OCI-LY3 (cell line): ENCODE measurements around the gene SPAG9.
"Not testable (repeated sequence)": the region's sequence is repeated elsewhere in the genome, so short reads cannot be mapped to it uniquely, and the experiment has no call there.

Experiments used
- H2AFZ ChIP-seq: fragments of 200-600, 300-600 bp; shearing (Covaris generic); 2 replicates; pipeline ENCODE4 v1.6.0; 2014; ENCODE audit warnings: antibody characterized with exemption, low read depth, low read length
- H3K27ac ChIP-seq: fragments of 200-600, 300-600 bp; sonication (generic); 2 replicates; pipeline ENCODE4 v1.5.1; 2014; ENCODE audit warnings: mild to moderate bottlenecking, low read length, moderate library complexity, mixed read lengths
- H3K27me3 ChIP-seq: fragments of 200-600, 300-600 bp; sonication (generic); 2 replicates; pipeline ENCODE4 v1.6.1; 2014; ENCODE audit warnings: low read depth, low read length, mixed read lengths
- H3K36me3 ChIP-seq: fragments of 200-600, 300-600 bp; sonication (generic); replicated peaks from 2 replicates; pipeline ENCODE3; 2014; ENCODE audit warnings: low read depth, low read length, mixed read lengths
- H3K4me1 ChIP-seq: fragments of 300-600, 200-600 bp; sonication (generic); 2 replicates; pipeline ENCODE4 v1.6.1; 2014; ENCODE audit warnings: low read length, mixed read lengths
- H3K4me2 ChIP-seq: fragments of 200-600, 300-600 bp; sonication (generic); 2 replicates; pipeline ENCODE4 v1.6.1; 2014; ENCODE audit warnings: low read length, mixed read lengths
- H3K4me3 ChIP-seq: fragments of 300-600, 200-600 bp; sonication (generic); 2 replicates; pipeline ENCODE4 v1.5.1; 2014; ENCODE audit warnings: antibody characterized with exemption, mild to moderate bottlenecking, low read length, moderate library complexity
- H3K79me2 ChIP-seq: fragments of 300-600, 200-600 bp; shearing (Covaris generic); 2 replicates; pipeline ENCODE4 v1.6.1; 2014; ENCODE audit warnings: mild to moderate bottlenecking, low read length, mixed read lengths
- H3K9ac ChIP-seq: fragments of 300-600, 200-600 bp; shearing (Covaris generic); 2 replicates; pipeline ENCODE4 v1.6.0; 2014; ENCODE audit warnings: mild to moderate bottlenecking, low read length, moderate library complexity
- H3K9me3 ChIP-seq: fragments of 200-600, 300-600 bp; shearing (Covaris generic); 2 replicates; pipeline ENCODE4 v1.6.1; 2014; ENCODE audit warnings: low read length, mixed read lengths; ENCODE audit not compliant: insufficient read depth
- H4K20me1 ChIP-seq: fragments of 200-600, 300-600 bp; sonication (generic); 2 replicates; pipeline ENCODE4 v1.6.1; 2016; ENCODE audit warnings: low read length, mixed read lengths; ENCODE audit not compliant: insufficient read depth
- CTCF ChIP-seq: fragments of 200-600, 300-600 bp; sonication (generic); IDR thresholded peaks from 2 replicates; pipeline ENCODE4 v1.5.1; 2014; ENCODE audit warnings: antibody characterized with exemption, low read length, low read depth
- EZH2phosphoT487 ChIP-seq: fragments of 200-600 bp; shearing (Covaris generic); IDR thresholded peaks from 2 replicates; pipeline ENCODE4 v1.6.1; 2018; ENCODE audit warnings: antibody characterized with exemption, mixed run types, low read depth

The SPAG9 gene

DNA sequence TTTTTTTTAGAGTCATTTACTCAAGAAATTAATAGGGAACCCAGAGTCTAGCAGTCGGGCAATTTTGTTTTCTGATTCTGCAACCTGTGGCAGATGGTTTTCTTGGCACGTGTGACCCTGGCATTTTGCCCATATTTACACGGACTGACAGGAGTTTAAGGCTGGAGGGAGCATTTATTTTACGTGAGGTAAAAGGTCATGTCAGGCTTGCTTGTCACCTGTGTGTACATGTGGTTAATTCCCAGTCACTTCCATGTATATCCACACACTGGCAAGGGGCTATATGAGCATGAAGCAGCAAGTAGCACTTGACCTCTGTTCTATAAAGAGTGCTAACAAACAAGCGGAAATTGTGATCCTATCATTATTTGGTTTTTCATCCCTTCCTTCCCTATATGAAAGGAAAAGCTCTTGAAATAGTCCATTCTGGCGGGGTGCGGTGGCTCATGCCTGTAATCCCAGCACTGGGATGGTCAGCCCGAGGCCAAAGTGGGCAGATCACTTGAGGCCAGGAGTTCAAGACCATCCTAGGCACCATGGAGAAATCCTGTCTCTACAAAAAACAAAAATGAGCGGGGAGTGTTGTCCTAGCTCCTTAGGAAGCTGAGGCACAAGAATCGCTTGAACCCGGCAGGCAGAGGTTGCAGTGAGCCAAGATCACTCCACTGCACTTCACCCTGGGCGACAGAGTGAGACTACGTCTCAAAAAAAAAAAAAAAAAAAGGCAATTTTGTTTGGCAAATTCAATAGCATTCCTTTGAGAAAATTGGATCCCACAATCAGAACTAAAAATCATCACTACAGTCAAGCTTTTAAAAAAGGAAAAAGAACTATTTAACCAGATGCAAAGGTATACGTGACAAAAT is 2.1 kb downstream of the SPAG9 start:
- Histone ChIP-seq H3K9ac (0 out of 2 replicates have a peak overlapping the region, but pooled peaks have one; percentile 95), H3K36me3 (no peaks in the 10 kb centered on the region), H3K27me3 (no peaks in the 10 kb centered on the region), H3K79me2 (peaks cover 69% of the 10 kb centered on the region), H3K27ac (no peak overlapping the region), H3K4me3 (peak overlapping the region; percentile 99), H3K4me2 (peak overlapping the region; percentile 91), H2AFZ (no peak overlapping the region), H4K20me1 (peaks cover 23% of the 10 kb centered on the region), H3K9me3 (no peaks in the 10 kb centered on the region), H3K4me1 (peaks cover 33% of the 10 kb centered on the region)
- TF ChIP-seq EZH2phosphoT487 (no peak), CTCF (no peak)

- H3K27ac ChIP-seq: no peak overlapping the region
- no peak for TF ChIP-seq EZH2phosphoT487
- no peak for TF ChIP-seq CTCF
- H3K79me2 ChIP-seq: peaks cover 94% of the 10 kb centered on the region
- H3K4me2 ChIP-seq: no peak overlapping the region
- no peak overlapping the region for H3K4me3 ChIP-seq
- H3K9ac ChIP-seq: no peak overlapping the region
- no peak overlapping the region for H2AFZ ChIP-seq
- peaks cover 37% of the 10 kb centered on the region for H3K4me1 ChIP-seq
- H4K20me1 ChIP-seq: peaks cover 23% of the 10 kb centered on the region
- no peaks in the 10 kb centered on the region for H3K27me3 ChIP-seq
- H3K36me3 ChIP-seq: no peaks in the 10 kb centered on the region
- H3K9me3 ChIP-seq: no peaks in the 10 kb centered on the region
Measured at GRCh38 chr17:51115179-51115578, 5.5 kb downstream of the SPAG9 start.

- peaks cover 75% of the 10 kb centered on the region for H3K79me2 ChIP-seq
Measured at GRCh38 chr17:51112303-51113222, 8.1 kb downstream of the SPAG9 start.

DNA sequence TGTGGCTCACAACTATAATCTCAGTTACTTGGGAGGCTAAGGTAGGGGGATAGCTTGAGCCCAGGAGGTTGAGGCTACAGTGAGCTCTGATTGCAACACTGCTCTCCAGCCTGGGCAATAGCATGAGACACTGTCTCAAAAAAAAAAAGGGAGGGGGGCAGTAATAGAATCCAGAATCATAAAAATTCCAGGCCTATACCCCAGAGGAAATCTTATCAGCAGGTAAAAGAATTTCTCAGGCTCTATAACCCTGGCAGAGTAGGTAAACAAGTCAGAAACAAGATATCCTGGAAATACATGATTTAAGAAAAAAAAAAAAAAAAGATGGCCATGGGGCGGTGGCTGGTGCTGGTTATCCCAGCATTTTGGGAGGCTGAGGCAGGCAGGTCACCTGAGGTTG is 12.9 kb downstream of the SPAG9 start:
- H3K79me2 ChIP-seq: peaks cover 43% of the 10 kb centered on the region
- H3K9ac ChIP-seq: no peak overlapping the region
- H3K4me3 ChIP-seq: no peak overlapping the region
- H3K9me3 ChIP-seq: no peaks in the 10 kb centered on the region
- TF ChIP-seq EZH2phosphoT487 (no peak), CTCF (no peak)
- peaks cover 11% of the 10 kb centered on the region; the same call in 1 of the 2 replicates for H4K20me1 ChIP-seq
- no peak overlapping the region for H2AFZ ChIP-seq
- H3K36me3 ChIP-seq: no peaks in the 10 kb centered on the region
- H3K27me3 ChIP-seq: no peaks in the 10 kb centered on the region
- no peak overlapping the region for H3K27ac ChIP-seq
- H3K4me2 ChIP-seq: no peak overlapping the region
- peaks cover 9% of the 10 kb centered on the region for H3K4me1 ChIP-seq

More at GRCh38 chr17:51112303-51113222, 8.1 kb downstream of the SPAG9 start:
- H3K36me3 ChIP-seq, H3K9me3 ChIP-seq, H2AFZ ChIP-seq, H3K4me3 ChIP-seq, H3K27ac ChIP-seq, H4K20me1 ChIP-seq, H3K27me3 ChIP-seq, H3K9ac ChIP-seq: not testable (repeated sequence)
- Histone ChIP-seq H3K4me1 (peaks cover 21% of the 10 kb centered on the region), H3K4me2 (peak overlapping the region; percentile 54)
